CD8-positive, alpha-beta memory T cell (primary cell): ENCODE results near the gene ASAP2. TPM values are rescaled to one million over a fixed set of nuclear protein-coding genes. Genes with fewer than 3 reads are reported as not detected.
"Not testable (repeated sequence)": the region's sequence is repeated elsewhere in the genome, so short reads cannot be mapped to it uniquely, and the experiment has no call there.

Source experiments
- CTCF ChIA-PET: fragments of 350-600 bp; sonication (Branson Sonifier 250); formaldehyde crosslinking; loops from one replicate; lab custom pipeline; 2021; ENCODE audit warnings: antibody characterized with exemption; lab: Charles Lee
- POLR2A ChIA-PET: fragments of 350-600 bp; sonication (Branson Sonifier 250); formaldehyde crosslinking; loops from one replicate; lab custom pipeline; 2021; ENCODE audit warnings: antibody characterized with exemption; lab: Charles Lee
- DNase-seq, 5 donors: peaks; one replicate each; pipeline versions ENCODE4 v3.0.0 to v3.0.0-alpha.2; 2020 to 2022; ENCODE audit warnings: mixed read lengths in 1 of 5
- H3K27ac ChIP-seq: one replicate; pipeline ENCODE4 v1.7.0; 2013; ENCODE audit warnings: low read depth, mild to moderate bottlenecking, low read length, moderate library complexity
- H3K27me3 ChIP-seq: 2 replicates; pipeline ENCODE4 v1.7.0; 2013; ENCODE audit warnings: low read length, mild to moderate bottlenecking; ENCODE audit not compliant: insufficient read depth, poor library complexity, severe bottlenecking
- H3K36me3 ChIP-seq: 2 replicates; pipeline ENCODE4 v1.7.0; 2013; ENCODE audit warnings: mild to moderate bottlenecking, low read length, moderate library complexity; ENCODE audit not compliant: insufficient read depth
- H3K4me1 ChIP-seq: 2 replicates; pipeline ENCODE4 v1.7.0; 2013; ENCODE audit warnings: mild to moderate bottlenecking, low read length, moderate library complexity; ENCODE audit not compliant: insufficient read depth
- H3K4me3 ChIP-seq: 2 replicates; pipeline ENCODE4 v1.7.0; 2013; ENCODE audit warnings: mild to moderate bottlenecking, low read length
- H3K9me3 ChIP-seq: 2 replicates; pipeline ENCODE4 v1.7.0; 2013; ENCODE audit warnings: mild to moderate bottlenecking, low read length
- H3K27ac Mint-ChIP-seq, 8 donors: one replicate each; pipeline ENCODE4 v1.8.0; 2020 to 2021; ENCODE audit warnings: mixed read lengths in 8 of 8, mild to moderate bottlenecking in 6 of 8, inconsistent platforms in 3 of 8, moderate library complexity in 3 of 8
- H3K27me3 Mint-ChIP-seq, 2 donors: one replicate each; pipeline ENCODE4 v1.8.0; 2020 to 2021; ENCODE audit warnings: mixed read lengths in 2 of 2, mild to moderate bottlenecking in 1 of 2, moderate library complexity in 1 of 2
- H3K36me3 Mint-ChIP-seq, 3 donors: one replicate each; pipeline ENCODE4 v1.8.0; 2020 to 2021; ENCODE audit warnings: mixed read lengths in 3 of 3, inconsistent platforms in 1 of 3, mild to moderate bottlenecking in 1 of 3
- H3K4me1 Mint-ChIP-seq, 3 donors: one replicate each; pipeline ENCODE4 v1.8.0; 2020 to 2021; ENCODE audit warnings: mixed read lengths in 3 of 3, inconsistent platforms in 1 of 3, mild to moderate bottlenecking in 1 of 3
- H3K4me3 Mint-ChIP-seq, 7 donors: one replicate each; pipeline ENCODE4 v1.8.0; 2020 to 2021; ENCODE audit warnings: mixed read lengths in 7 of 7, mild to moderate bottlenecking in 6 of 7, moderate library complexity in 4 of 7, inconsistent platforms in 2 of 7
- H3K9me3 Mint-ChIP-seq, 5 donors: one replicate each; pipeline ENCODE4 v1.8.0; 2020 to 2022; ENCODE audit warnings: mixed read lengths in 5 of 5, mild to moderate bottlenecking in 3 of 5, moderate library complexity in 2 of 5, inconsistent platforms in 1 of 5
- polyA plus RNA-seq: library from polyadenylated mRNA; unstranded; fragments of 300-500 nt; fragmentation: Illumina TruSeq; gene quantifications from one replicate; pipeline ENCODE4 v1.2.3, GENCODE V29; 2021
- total RNA-seq, 2 experiments: library from RNA; stranded (reverse); gene quantifications; one replicate each; pipeline ENCODE4 v1.2.3, GENCODE V29; 2021

Gene ASAP2
- total and polyA plus RNA-seq, 3 experiments from 2014 or later: 0.15 to 0.38 TPM; not detected in 1

DNA sequence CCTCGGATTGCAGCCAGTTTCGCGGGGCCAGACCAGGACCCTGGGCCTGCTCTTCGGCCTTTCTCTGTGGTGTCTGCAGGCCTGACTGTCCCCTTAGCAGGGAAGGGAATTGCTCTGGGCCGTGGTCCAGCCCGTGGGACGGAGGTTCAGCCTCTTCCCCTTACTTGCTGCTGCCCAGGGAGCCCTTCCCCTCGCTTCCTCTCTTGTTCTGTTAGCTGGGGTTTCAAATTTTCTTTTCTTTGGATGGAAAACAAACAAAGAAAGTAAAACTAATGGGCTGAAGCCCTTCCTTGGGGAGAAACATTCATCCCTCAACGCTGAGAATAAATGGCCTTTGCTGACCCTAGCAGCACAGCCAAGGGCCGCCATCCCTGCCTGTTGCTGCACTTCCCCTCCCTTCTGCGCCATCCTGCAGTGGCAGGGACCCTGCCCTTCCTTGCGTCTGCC lies 52.4 kb downstream of the ASAP2 start:
- Mint-ChIP-seq H3K9me3 (no peaks in the 10 kb centered on the region), H3K4me3 (no peak overlapping the region), H3K4me1 (no peaks in the 10 kb centered on the region), H3K27me3 (peaks cover 3 to 5% of the 10 kb centered on the region in 2 donors), H3K36me3 (no peaks in the 10 kb centered on the region), H3K27ac (peak overlapping the region in 1 of 8 donors; percentile 26)
- no peaks in the 10 kb centered on the region for H3K27me3 ChIP-seq
- no peak overlapping the region for H3K4me3 ChIP-seq
- no peaks in the 10 kb centered on the region for H3K4me1 ChIP-seq
- POLR2A ChIA-PET: no interaction called here
- H3K36me3 ChIP-seq: no peaks in the 10 kb centered on the region
- CTCF ChIA-PET: interaction anchor here (0.6 kb wide), 1 partner anchor 725 kb away, joined by 3 read pairs; no protein-coding TSS in a partner anchor
- no peaks in the 10 kb centered on the region for H3K9me3 ChIP-seq
- H3K27ac ChIP-seq: no peak overlapping the region
- DNase-seq: no peak

DNA sequence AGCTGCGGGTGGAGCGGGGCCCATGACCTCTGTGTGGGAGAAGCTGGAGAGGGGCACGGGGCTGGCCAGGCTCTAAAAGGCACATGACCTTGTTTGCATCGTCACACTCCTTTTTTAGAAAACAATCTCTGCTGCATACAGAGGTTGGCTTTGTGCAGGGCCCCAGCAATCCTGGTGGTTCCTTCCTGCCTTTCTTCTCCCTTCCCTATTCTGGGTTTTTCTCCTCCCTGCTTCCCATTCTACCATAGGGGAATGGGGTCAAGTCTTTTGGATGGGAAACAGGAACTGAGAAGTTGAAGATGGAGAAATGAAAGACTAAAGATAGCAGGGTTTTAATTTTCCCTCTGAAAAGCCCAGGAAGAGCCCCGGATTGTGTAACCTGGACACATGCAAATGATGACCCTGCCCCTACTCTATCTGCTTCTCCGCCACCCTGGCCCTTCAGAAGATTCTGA lies 53.9 kb downstream of the ASAP2 start:
- ChIA-PET POLR2A (no interaction called here), CTCF (no interaction called here)
- no peaks in the 10 kb centered on the region for H3K9me3 ChIP-seq
- DNase-seq: no peak
- no peak overlapping the region for H3K27ac ChIP-seq
- Mint-ChIP-seq H3K4me3 (no peak overlapping the region), H3K27ac (no peak overlapping the region), H3K36me3 (no peaks in the 10 kb centered on the region), H3K27me3 (peaks cover 3 to 5% of the 10 kb centered on the region in 2 donors), H3K9me3 (no peaks in the 10 kb centered on the region), H3K4me1 (no peaks in the 10 kb centered on the region)
- H3K36me3 ChIP-seq: no peaks in the 10 kb centered on the region
- H3K27me3 ChIP-seq: no peaks in the 10 kb centered on the region
- no peak overlapping the region for H3K4me3 ChIP-seq
- H3K4me1 ChIP-seq: no peaks in the 10 kb centered on the region

DNA sequence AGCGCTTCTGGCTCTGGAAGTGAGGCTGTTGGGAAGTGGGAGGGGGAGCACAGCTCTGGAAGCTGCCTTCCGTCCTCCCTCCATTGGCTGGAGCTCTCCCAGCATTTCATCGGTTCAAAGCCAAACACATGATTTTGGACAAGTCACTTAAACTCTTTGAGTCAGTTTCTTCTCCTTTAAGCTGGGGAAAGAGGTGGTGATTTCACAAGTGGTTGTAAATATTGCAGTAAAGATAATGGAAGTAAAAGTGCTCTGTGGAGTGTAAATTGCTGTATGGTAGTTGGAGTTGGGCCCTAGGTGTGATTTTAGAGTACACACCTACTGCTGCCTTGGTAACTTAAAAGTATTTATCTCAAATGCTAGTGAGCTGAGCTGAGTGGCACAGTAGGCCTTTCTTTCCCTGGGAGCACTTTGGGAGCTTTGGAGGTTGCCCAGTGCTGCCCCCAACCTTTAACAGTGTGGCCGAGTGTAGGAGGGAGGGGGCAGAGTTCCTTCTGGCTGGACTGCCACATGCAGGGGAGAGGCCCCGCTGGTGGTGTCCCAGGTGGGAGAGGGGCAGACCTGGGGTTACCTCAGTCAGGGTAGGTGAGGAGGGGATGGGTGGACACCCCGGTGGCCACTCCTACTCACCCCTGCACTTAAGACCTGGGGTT lies 54.7 kb downstream of the ASAP2 start:
- H3K9me3 Mint-ChIP-seq: no peaks in the 10 kb centered on the region
- H3K4me1 Mint-ChIP-seq: no peaks in the 10 kb centered on the region
- H3K36me3 ChIP-seq: no peaks in the 10 kb centered on the region
- peaks cover 3 to 6% of the 10 kb centered on the region in 2 donors for H3K27me3 Mint-ChIP-seq
- no peak overlapping the region for H3K4me3 ChIP-seq
- no peak for DNase-seq
- no peak overlapping the region for H3K27ac Mint-ChIP-seq
- H3K4me3 Mint-ChIP-seq: no peak overlapping the region
- H3K27ac ChIP-seq: no peak overlapping the region
- no peaks in the 10 kb centered on the region for H3K36me3 Mint-ChIP-seq
- CTCF ChIA-PET: no interaction called here
- H3K27me3 ChIP-seq: no peaks in the 10 kb centered on the region
- POLR2A ChIA-PET: no interaction called here
- no peaks in the 10 kb centered on the region for H3K4me1 ChIP-seq
- no peaks in the 10 kb centered on the region for H3K9me3 ChIP-seq

DNA sequence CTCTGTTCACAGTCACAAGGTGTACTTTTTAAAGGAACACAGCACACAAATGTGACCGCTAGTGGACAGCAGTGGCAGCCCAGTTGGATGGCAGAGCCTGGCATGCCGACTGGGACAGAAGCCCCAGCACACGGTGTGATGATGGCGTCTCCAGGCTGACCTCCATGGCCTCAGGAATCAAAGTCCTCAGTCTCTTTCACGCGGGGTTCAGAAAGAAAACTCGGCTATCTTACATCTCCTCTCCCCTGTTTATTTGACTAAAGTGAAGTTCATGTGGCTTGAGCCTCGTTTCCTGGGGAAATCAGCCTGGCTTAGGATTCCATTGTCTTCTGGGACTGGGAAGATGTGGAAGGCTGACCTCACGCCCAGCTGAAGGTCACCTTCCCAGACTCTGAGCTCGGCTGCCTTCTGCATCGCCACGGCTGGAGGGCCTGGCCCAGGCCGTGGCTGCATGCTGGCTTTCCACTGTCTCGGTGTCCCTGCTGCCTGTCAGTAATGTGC lies 56.1 kb downstream of the ASAP2 start:
- ChIA-PET POLR2A (no interaction called here), CTCF (no interaction called here)
- H3K27ac Mint-ChIP-seq: no peak overlapping the region
- no peaks in the 10 kb centered on the region for H3K4me1 ChIP-seq
- H3K36me3 ChIP-seq: no peaks in the 10 kb centered on the region
- no peak overlapping the region for H3K27ac ChIP-seq
- no peak overlapping the region for H3K4me3 Mint-ChIP-seq
- no peaks in the 10 kb centered on the region for H3K9me3 Mint-ChIP-seq
- no peak overlapping the region for H3K4me3 ChIP-seq
- no peaks in the 10 kb centered on the region for H3K9me3 ChIP-seq
- H3K27me3 Mint-ChIP-seq: peaks cover 3 to 10% of the 10 kb centered on the region in 2 donors
- H3K4me1 Mint-ChIP-seq: no peaks in the 10 kb centered on the region
- no peaks in the 10 kb centered on the region for H3K36me3 Mint-ChIP-seq
- H3K27me3 ChIP-seq: no peaks in the 10 kb centered on the region
- no peak for DNase-seq

GRCh38 chr2:9263428-9263827 lies 56.8 kb downstream of the ASAP2 start:
- Mint-ChIP-seq H3K4me3 (no peak overlapping the region), H3K9me3 (no peaks in the 10 kb centered on the region), H3K27ac (no peak overlapping the region), H3K27me3 (peaks cover 3 to 10% of the 10 kb centered on the region in 2 donors), H3K36me3 (no peaks in the 10 kb centered on the region), H3K4me1 (no peaks in the 10 kb centered on the region)
- H3K36me3 ChIP-seq: no peaks in the 10 kb centered on the region
- ChIA-PET POLR2A (no interaction called here), CTCF (no interaction called here)
- no peaks in the 10 kb centered on the region for H3K27me3 ChIP-seq
- no peaks in the 10 kb centered on the region for H3K4me1 ChIP-seq
- H3K9me3 ChIP-seq: no peaks in the 10 kb centered on the region
- no peak overlapping the region for H3K4me3 ChIP-seq
- no peak overlapping the region for H3K27ac ChIP-seq
- no peak for DNase-seq

GRCh38 chr2:9264301-9264700 lies 57.7 kb downstream of the ASAP2 start:
- Histone ChIP-seq H3K4me3 (no peak overlapping the region), H3K9me3 (no peaks in the 10 kb centered on the region), H3K36me3 (no peaks in the 10 kb centered on the region), H3K4me1 (no peaks in the 10 kb centered on the region), H3K27ac (no peak overlapping the region), H3K27me3 (no peaks in the 10 kb centered on the region)
- DNase-seq: no peak
- ChIA-PET CTCF (no interaction called here), POLR2A (no interaction called here)
- Mint-ChIP-seq H3K4me3 (peak overlapping the region in 1 of 7 donors; percentile 40), H3K27ac (no peak overlapping the region), H3K27me3 (peaks cover 3 to 10% of the 10 kb centered on the region in 2 donors), H3K9me3 (no peaks in the 10 kb centered on the region), H3K4me1 (no peaks in the 10 kb centered on the region), H3K36me3 (no peaks in the 10 kb centered on the region)

- no peak overlapping the region for H3K27ac Mint-ChIP-seq
- Histone ChIP-seq H3K27me3 (no peaks in the 10 kb centered on the region), H3K4me3 (no peak overlapping the region), H3K4me1 (no peaks in the 10 kb centered on the region), H3K36me3 (no peaks in the 10 kb centered on the region), H3K9me3 (no peaks in the 10 kb centered on the region), H3K27ac (no peak overlapping the region)
- no peaks in the 10 kb centered on the region for H3K36me3 Mint-ChIP-seq
- H3K4me3 Mint-ChIP-seq: no peak overlapping the region
- POLR2A ChIA-PET: no interaction called here
- H3K4me1 Mint-ChIP-seq: no peaks in the 10 kb centered on the region
- CTCF ChIA-PET: no interaction called here
- DNase-seq: no peak
- peaks cover 0 to 2% (median 0%) of the 10 kb centered on the region in 5 donors for H3K9me3 Mint-ChIP-seq
- peaks cover 6 to 7% of the 10 kb centered on the region in 2 donors for H3K27me3 Mint-ChIP-seq
Measured at GRCh38 chr2:9266711-9267110, 60.1 kb downstream of the ASAP2 start.

DNA sequence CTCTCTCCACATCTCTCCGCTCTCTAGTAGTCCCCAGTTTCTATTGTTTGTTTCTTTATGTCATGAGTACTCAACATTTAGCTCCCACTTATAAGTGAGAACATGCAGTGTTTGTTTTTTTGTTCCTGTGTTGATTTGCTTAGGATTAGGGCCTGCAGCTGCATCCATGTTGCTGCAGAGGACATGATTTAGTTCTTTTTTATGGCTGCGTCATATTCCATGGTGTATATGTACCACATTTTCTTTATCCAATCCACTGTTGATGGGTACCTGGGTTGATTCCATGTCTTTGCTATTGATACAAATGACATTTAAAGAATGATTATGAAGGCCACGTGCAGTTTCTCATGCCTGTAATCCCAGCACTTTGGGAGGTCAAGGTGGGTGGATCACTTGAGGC lies 60.7 kb downstream of the ASAP2 start:
- H3K4me3 Mint-ChIP-seq, H3K27ac Mint-ChIP-seq, H3K36me3 Mint-ChIP-seq, H3K27me3 ChIP-seq, H3K27ac ChIP-seq, H3K4me3 ChIP-seq, H3K4me1 Mint-ChIP-seq, POLR2A ChIA-PET, H3K27me3 Mint-ChIP-seq, H3K4me1 ChIP-seq, DNase-seq, H3K9me3 Mint-ChIP-seq, CTCF ChIA-PET, H3K36me3 ChIP-seq, H3K9me3 ChIP-seq: not testable (repeated sequence)
